Measurements from ENCODE around the gene CDH18. TPM values are rescaled to one million over a fixed set of nuclear protein-coding genes. Genes with fewer than 3 reads are reported as not detected.

The CDH18 gene
- total RNA-seq, 1 donor from 2014 or later = not detected

GRCh38 chr5:19880859-19881436 lies 107.1 kb downstream of the CDH18 start:
- H3K4me3 ChIP-seq = no peak overlapping the region
- intact Hi-C loops (cut with DNase I) = no loop called here
- TF ChIP-seq, protein P1, sequence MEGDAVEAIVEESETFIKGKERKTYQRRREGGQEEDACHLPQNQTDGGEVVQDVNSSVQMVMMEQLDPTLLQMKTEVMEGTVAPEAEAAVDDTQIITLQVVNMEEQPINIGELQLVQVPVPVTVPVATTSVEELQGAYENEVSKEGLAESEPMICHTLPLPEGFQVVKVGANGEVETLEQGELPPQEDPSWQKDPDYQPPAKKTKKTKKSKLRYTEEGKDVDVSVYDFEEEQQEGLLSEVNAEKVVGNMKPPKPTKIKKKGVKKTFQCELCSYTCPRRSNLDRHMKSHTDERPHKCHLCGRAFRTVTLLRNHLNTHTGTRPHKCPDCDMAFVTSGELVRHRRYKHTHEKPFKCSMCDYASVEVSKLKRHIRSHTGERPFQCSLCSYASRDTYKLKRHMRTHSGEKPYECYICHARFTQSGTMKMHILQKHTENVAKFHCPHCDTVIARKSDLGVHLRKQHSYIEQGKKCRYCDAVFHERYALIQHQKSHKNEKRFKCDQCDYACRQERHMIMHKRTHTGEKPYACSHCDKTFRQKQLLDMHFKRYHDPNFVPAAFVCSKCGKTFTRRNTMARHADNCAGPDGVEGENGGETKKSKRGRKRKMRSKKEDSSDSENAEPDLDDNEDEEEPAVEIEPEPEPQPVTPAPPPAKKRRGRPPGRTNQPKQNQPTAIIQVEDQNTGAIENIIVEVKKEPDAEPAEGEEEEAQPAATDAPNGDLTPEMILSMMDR (IDR thresholded peaks at IDR 0.05) = no peak
- H3K27me3 ChIP-seq = no peaks in the 10 kb centered on the region
- H3K27ac ChIP-seq = no peak overlapping the region
- DNase-seq (ENCODE audit: low spot score in 2 of 2) = no peak
- no peaks in the 10 kb centered on the region for H3K9me3 ChIP-seq
- H3K36me3 ChIP-seq = no peaks in the 10 kb centered on the region
- no peaks in the 10 kb centered on the region for H3K4me1 ChIP-seq

- no peak for DNase-seq (ENCODE audit: low spot score in 2 of 2)
- Histone ChIP-seq H3K4me1 (no peaks in the 10 kb centered on the region), H3K27me3 (no peaks in the 10 kb centered on the region), H3K4me3 (no peak overlapping the region), H3K27ac (no peak overlapping the region), H3K9me3 (no peaks in the 10 kb centered on the region), H3K36me3 (no peaks in the 10 kb centered on the region)
- intact Hi-C loops (cut with DNase I) = no loop called here
- TF ChIP-seq, protein P1 (IDR thresholded peaks at IDR 0.05) = no peak
Measured at GRCh38 chr5:19880458-19880857, 107.5 kb downstream of the CDH18 start.

- H3K27ac ChIP-seq = no peak overlapping the region
- TF ChIP-seq, protein P1 (IDR thresholded peaks at IDR 0.05) = no peak
- intact Hi-C loops (cut with DNase I) = no loop called here
Measured at GRCh38 chr5:19874811-19875210, 113.2 kb downstream of the CDH18 start.

DNA sequence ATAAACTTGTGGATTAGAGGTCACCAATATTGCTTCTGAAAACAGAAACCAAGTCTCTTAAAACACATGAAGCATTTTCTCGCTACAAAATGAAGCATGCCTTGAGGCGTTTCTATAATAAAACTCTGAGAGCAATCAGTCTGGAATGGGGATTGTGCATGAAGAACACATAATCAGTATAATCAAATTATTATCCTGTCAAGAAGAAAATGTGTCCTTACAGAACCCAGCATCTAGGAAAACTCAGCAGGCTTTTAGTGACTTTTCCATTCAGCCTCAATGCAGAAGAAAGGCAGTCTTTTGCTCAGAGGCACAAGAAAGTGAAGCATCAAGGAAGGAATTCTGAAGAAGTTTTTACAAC lies 121.9 kb downstream of the CDH18 start:
- Histone ChIP-seq H3K27me3 (no peaks in the 10 kb centered on the region), H3K4me3 (no peak overlapping the region), H3K27ac (no peak overlapping the region), H3K9me3 (no peaks in the 10 kb centered on the region), H3K36me3 (no peaks in the 10 kb centered on the region), H3K4me1 (no peaks in the 10 kb centered on the region)
- intact Hi-C loops (cut with DNase I) = no loop called here
- DNase-seq (ENCODE audit: low spot score in 2 of 2) = no peak
- TF ChIP-seq, protein P1 (IDR thresholded peaks at IDR 0.05) = no peak

More at GRCh38 chr5:19874811-19875210, 113.2 kb downstream of the CDH18 start:
- H3K4me3 ChIP-seq = no peak overlapping the region
- H3K27me3 ChIP-seq = no peaks in the 10 kb centered on the region
- H3K4me1 ChIP-seq = no peaks in the 10 kb centered on the region
- no peak for DNase-seq (ENCODE audit: low spot score in 2 of 2)
- H3K9me3 ChIP-seq = no peaks in the 10 kb centered on the region
- no peaks in the 10 kb centered on the region for H3K36me3 ChIP-seq

- Histone ChIP-seq H3K9me3 (no peaks in the 10 kb centered on the region), H3K36me3 (no peaks in the 10 kb centered on the region), H3K4me3 (no peak overlapping the region), H3K27ac (no peak overlapping the region), H3K4me1 (no peaks in the 10 kb centered on the region), H3K27me3 (no peaks in the 10 kb centered on the region)
- TF ChIP-seq, protein P1 (IDR thresholded peaks at IDR 0.05) = no peak
- DNase-seq (ENCODE audit: low spot score in 2 of 2) = no peak
- intact Hi-C loops (cut with DNase I) = no loop called here
Measured at GRCh38 chr5:19865336-19866089, 122.5 kb downstream of the CDH18 start.
